Left lobe of liver (tissue), 2 donors: Measurements from ENCODE around the gene TPM2. TPM values are rescaled to one million over a fixed set of nuclear protein-coding genes. Genes with fewer than 3 reads are reported as not detected.

Experiments used
- ATAC-seq: fragments of 200-7000 bp; cut with Tn5 transposase; one replicate; pipeline ENCODE4 v1.9.1; 2020; ENCODE audit warnings: mild to moderate bottlenecking, moderate library complexity
- DNase-seq: peaks from one replicate; pipeline ENCODE4 v3.0.0-alpha.2; 2020; ENCODE audit warnings: low spot score
- total RNA-seq: library from RNA; stranded (reverse); gene quantifications from one replicate; pipeline ENCODE4 v1.2.1, GENCODE V29; 2021
- donor health status: DM: no; HTN: no; CAD: no; lungs with moderate emphysema.
- donor health status: DM: no; HTN: yes; CAD: no.

The TPM2 gene
- total RNA-seq, 1 donor from 2014 or later: 6.6 TPM

GRCh38 chr9:35696520-35697215 is 6.9 kb upstream of the TPM2 start:
- ATAC-seq: peak; percentile 93
- DNase-seq: no peak

- ATAC-seq (no peak), DNase-seq (no peak)
Observed at GRCh38 chr9:35695943-35696401, 6.2 kb upstream of the TPM2 start.

- DNase-seq: no peak
Observed at GRCh38 chr9:35691757-35692301, 2.1 kb upstream of the TPM2 start.

GRCh38 chr9:35691334-35691650 is 1.6 kb upstream of the TPM2 start:
- DNase-seq (no peak), ATAC-seq (no peak)

More at GRCh38 chr9:35691757-35692301, 2.1 kb upstream of the TPM2 start:
- no peak for ATAC-seq

GRCh38 chr9:35690614-35691333 is 1.0 kb upstream of the TPM2 start:
- DNase-seq (no peak), ATAC-seq (peak; percentile 70)

GRCh38 chr9:35690294-35690613 is 529 bp upstream of the TPM2 start:
- DNase-seq (no peak), ATAC-seq (no peak)

GRCh38 chr9:35688558-35689541 is 875 bp downstream of the TPM2 start:
- no peak for ATAC-seq
- DNase-seq: no peak

- ATAC-seq (no peak), DNase-seq (no peak)
Observed at GRCh38 chr9:35687972-35688557, 1.7 kb downstream of the TPM2 start.

GRCh38 chr9:35687306-35687705 is 2.4 kb downstream of the TPM2 start:
- no peak for ATAC-seq
- no peak for DNase-seq

GRCh38 chr9:35686222-35687203 is 3.2 kb downstream of the TPM2 start:
- no peak for DNase-seq

GRCh38 chr9:35685506-35685905 is 4.2 kb downstream of the TPM2 start:
- DNase-seq: no peak
- ATAC-seq: peak; percentile 41

More at GRCh38 chr9:35686222-35687203, 3.2 kb downstream of the TPM2 start:
- ATAC-seq: no peak

- ATAC-seq: no peak
- no peak for DNase-seq
Observed at GRCh38 chr9:35684921-35685320, 4.8 kb downstream of the TPM2 start.

GRCh38 chr9:35683323-35683722 is 6.4 kb downstream of the TPM2 start:
- ATAC-seq: no peak
- no peak for DNase-seq

GRCh38 chr9:35682520-35683315 is 7.0 kb downstream of the TPM2 start:
- no peak for ATAC-seq
- DNase-seq: no peak

- DNase-seq: no peak
Observed at GRCh38 chr9:35682051-35682450, 7.7 kb downstream of the TPM2 start.

GRCh38 chr9:35681341-35682002 is 8.3 kb downstream of the TPM2 start:
- no peak for DNase-seq

More at GRCh38 chr9:35682051-35682450, 7.7 kb downstream of the TPM2 start:
- no peak for ATAC-seq

GRCh38 chr9:35680331-35681105 is 9.2 kb downstream of the TPM2 start:
- no peak for ATAC-seq
- no peak for DNase-seq

More at GRCh38 chr9:35681341-35682002, 8.3 kb downstream of the TPM2 start:
- ATAC-seq: no peak
